Fibroblast of mammary gland (primary cell): Measurements from ENCODE around the gene GALNT12.
A peak's percentile ranks its signal among the peaks of the same experiment; 100 is the strongest.

Source experiments
- DNase-seq: peaks from one replicate; pipeline ENCODE4 v3.0.0-alpha.2; 2010; ENCODE audit warnings: low read depth
- H3K4me3 ChIP-seq: 2 replicates; pipeline ENCODE4 v1.5.1; 2011; ENCODE audit warnings: low read depth, mild to moderate bottlenecking, low read length, moderate library complexity; ENCODE audit not compliant: control insufficient read depth
- TF ChIP-seq, protein P1 (sequence below): conservative IDR thresholded peaks from 2 replicates; pipeline ENCODE4 v1.5.1; 2011; ENCODE audit warnings: low read depth, low read length, inconsistent platforms; ENCODE audit not compliant: control insufficient read depth, insufficient read depth

The GALNT12 gene

DNA sequence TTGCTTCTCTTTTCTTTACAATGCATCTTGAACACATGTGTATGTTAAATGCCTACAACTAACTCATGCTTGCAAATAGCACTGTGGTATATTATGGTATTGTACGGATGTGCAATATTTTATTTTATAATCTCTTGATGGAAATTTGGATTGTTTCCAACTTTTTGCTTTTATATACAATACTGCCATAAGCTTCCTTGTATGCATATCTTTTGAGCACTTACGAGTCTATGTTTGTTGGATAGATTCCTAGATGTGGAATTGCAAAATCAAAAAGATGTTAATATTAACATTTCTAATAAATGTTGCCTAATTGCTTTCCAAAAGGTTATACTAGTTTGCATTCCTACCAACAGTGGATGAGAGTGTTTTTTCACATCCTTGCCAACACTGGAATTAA, 3.4 kb upstream of the GALNT12 start:
- TF ChIP-seq, protein P1, sequence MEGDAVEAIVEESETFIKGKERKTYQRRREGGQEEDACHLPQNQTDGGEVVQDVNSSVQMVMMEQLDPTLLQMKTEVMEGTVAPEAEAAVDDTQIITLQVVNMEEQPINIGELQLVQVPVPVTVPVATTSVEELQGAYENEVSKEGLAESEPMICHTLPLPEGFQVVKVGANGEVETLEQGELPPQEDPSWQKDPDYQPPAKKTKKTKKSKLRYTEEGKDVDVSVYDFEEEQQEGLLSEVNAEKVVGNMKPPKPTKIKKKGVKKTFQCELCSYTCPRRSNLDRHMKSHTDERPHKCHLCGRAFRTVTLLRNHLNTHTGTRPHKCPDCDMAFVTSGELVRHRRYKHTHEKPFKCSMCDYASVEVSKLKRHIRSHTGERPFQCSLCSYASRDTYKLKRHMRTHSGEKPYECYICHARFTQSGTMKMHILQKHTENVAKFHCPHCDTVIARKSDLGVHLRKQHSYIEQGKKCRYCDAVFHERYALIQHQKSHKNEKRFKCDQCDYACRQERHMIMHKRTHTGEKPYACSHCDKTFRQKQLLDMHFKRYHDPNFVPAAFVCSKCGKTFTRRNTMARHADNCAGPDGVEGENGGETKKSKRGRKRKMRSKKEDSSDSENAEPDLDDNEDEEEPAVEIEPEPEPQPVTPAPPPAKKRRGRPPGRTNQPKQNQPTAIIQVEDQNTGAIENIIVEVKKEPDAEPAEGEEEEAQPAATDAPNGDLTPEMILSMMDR, result no peak
- no peak overlapping the region for H3K4me3 ChIP-seq
- no peak for DNase-seq

DNA sequence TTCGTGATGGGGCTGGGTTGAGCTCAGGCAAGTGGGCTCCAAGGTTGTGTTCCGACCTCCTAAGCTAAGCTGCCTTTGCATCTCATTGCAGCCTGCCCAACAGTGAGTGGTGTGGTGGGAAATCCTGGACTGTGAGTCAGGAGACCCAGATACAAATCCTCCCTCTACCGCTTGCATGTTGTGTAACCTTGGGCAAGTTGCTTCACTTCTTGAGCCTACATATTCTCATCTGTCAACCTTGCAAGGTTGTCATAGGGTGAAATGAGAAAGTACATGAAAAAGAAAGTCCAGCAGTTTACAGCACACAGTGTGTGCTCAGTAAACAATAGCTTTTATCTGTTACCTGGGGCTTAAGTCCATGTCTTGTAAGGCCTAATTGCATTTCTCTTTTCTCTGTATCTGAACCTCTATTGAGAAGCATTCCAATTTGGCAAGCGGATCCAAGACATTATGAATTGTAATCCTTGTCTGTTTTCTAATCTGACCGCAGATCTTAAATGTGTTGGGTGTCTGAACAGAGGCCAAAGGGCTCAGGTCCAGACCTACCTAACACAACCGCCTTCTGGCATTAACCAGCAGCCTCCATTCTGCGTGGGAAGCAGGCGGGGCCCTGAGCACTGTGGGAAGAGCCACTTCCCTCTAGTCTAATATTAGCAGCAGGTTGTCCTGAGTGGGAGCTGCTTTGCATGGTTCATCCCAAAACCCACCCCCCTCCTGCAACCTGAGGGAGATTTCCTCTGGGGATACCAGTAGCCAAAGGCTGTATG, 1.8 kb upstream of the GALNT12 start:
- peak; percentile 90 for DNase-seq
- TF ChIP-seq, protein P1, result no peak
- no peak overlapping the region for H3K4me3 ChIP-seq

DNA sequence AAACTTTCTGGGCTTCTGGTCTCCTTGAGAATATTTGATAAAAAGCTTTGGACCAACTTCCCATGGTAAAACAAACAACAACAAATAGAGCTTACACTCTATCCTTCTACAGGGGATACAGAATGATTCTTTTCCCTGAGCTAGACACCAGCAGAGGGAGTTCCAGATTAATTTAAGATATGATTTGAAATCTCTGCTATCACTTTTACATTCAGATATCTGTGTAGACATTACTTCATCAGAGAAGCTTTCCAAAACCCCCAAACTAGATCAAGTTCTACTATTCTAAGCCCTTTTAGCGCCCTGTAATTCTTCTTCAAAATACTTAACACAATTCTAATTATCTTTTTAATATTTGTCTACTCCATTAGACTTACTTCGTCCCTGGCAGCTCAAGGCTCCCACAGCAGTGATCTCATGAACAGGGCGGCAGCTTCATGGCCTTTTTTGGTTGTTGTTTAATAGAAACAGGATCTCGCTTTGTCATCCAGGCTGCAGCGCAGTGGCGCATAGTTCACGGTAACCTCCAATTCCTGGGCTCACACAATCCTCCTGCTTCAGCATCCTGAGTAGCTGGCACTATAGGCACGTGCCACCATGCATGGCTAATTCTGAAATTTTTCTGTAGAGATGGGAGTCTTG, 955 bp upstream of the GALNT12 start:
- TF ChIP-seq, protein P1, result peak; percentile 44
- DNase-seq, result peak; percentile 59
- no peak overlapping the region for H3K4me3 ChIP-seq

GRCh38 chr9:98807814-98808195, 335 bp downstream of the GALNT12 start:
- DNase-seq, result no peak
- TF ChIP-seq, protein P1, result no peak
- peak overlapping the region; percentile 61 for H3K4me3 ChIP-seq

DNA sequence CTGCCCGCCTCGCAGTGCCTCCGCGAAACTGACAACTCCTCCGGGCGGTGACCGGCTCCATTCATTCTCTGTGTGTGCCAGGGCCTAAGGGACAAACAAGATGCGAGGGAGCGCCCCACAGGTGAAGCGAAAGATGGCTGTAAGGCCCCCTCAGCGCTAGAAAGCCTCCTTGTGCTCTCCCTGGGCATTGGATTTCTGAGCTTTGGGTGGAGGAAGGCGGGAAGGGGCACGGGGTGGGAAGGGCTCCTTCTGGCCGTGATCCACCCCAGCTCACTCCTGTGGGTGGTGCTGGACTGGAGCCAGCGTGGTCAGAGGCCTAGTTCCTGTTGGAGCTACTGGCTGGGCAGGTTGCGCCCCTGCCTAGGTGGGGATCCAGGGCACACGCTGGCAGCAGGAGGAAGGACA, 943 bp downstream of the GALNT12 start:
- DNase-seq, result no peak
- TF ChIP-seq, protein P1, result no peak
- H3K4me3 ChIP-seq, result peak overlapping the region; percentile 61

DNA sequence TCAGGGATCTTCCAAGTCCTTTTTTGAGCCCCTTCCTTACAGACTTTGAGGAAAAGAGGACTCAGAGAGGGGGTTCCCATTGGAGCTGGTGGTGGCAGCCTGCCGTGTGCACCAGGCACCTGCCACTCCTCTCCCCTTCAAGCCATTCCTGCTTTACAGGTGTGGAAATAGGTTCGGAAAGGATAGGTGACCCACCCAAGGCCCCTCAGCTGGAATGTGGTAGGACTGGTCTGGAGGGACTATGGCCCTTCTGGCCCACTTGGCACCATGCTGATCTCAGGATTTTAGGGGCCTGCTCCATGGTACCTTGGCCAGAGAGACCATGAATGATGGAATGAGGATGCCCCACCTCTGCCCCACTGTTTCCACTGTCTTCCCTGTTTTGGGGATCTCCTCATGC, 1.4 kb downstream of the GALNT12 start:
- TF ChIP-seq, protein P1, result no peak
- no peak overlapping the region for H3K4me3 ChIP-seq

More for the DNA sequence above, 1.4 kb downstream of the GALNT12 start:
- DNase-seq, result no peak
